ENCODE measurements around the gene ZNF414.

DNA sequence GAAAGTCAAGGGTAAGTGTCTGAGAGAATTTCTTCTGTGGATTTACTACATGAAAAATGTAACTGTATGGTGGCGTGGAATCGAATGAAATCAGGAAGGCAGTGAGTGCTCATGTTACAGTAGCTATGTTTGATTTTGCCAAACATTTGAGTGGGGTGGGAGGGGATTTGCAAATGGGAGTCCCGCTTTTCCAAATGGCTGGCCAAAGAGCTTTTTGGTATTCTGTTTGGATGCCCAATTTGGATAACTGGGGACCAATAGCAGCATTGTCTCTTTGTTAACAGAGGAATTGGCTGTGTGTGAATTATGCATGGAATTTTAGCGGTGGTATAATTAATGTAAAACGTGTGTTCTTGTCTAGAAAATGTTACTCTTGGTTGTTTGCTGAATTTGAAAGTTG lies 51.4 kb downstream of the ZNF414 start:
- TF ChIP-seq CTCF (IDR thresholded peaks at IDR 0.05) (no peak), POLR2A (IDR thresholded peaks at IDR 0.05) (no peak)

Data from heart left ventricle (tissue), 13 donors.